ENCODE measurements around the gene TTBK1. TPM values are rescaled to one million over a fixed set of nuclear protein-coding genes. Genes with fewer than 3 reads are reported as not detected.
A peak's percentile ranks its signal among the peaks of the same experiment; 100 is the strongest.

TTBK1 gene
- total RNA-seq, 1 donor from 2014 or later = 0.09 TPM

- Histone ChIP-seq H3K27ac (no peak overlapping the region), H3K4me1 (peaks cover 26% of the 10 kb centered on the region), H3K27me3 (ENCODE audit: low read depth) (peaks cover 32% of the 10 kb centered on the region), H3K4me3 (no peak overlapping the region), H3K9me3 (no peaks in the 10 kb centered on the region), H3K36me3 (no peaks in the 10 kb centered on the region)
- DNase-seq (no peak), ATAC-seq (peak in 1 of 2 donors; percentile 34)
- intact Hi-C loops (cut with DNase I) = no loop called here
- TF ChIP-seq CTCF (IDR thresholded peaks at IDR 0.05) = no peak
Observed at GRCh38 chr6:43271103-43271815, 28.0 kb downstream of the TTBK1 start.

GRCh38 chr6:43271944-43272343, 28.7 kb downstream of the TTBK1 start:
- Histone ChIP-seq H3K36me3 (no peaks in the 10 kb centered on the region), H3K4me1 (peaks cover 29% of the 10 kb centered on the region), H3K9me3 (no peaks in the 10 kb centered on the region), H3K4me3 (no peak overlapping the region), H3K27ac (no peak overlapping the region), H3K27me3 (ENCODE audit: low read depth) (peaks cover 37% of the 10 kb centered on the region)
- intact Hi-C loops (cut with DNase I) = no loop called here
- ATAC-seq = no peak
- TF ChIP-seq CTCF (IDR thresholded peaks at IDR 0.05) = no peak
- no peak for DNase-seq

GRCh38 chr6:43273707-43274106, 30.4 kb downstream of the TTBK1 start:
- Histone ChIP-seq H3K36me3 (no peaks in the 10 kb centered on the region), H3K27ac (no peak overlapping the region), H3K27me3 (ENCODE audit: low read depth) (peaks cover 35% of the 10 kb centered on the region), H3K9me3 (no peaks in the 10 kb centered on the region), H3K4me3 (no peak overlapping the region), H3K4me1 (peaks cover 29% of the 10 kb centered on the region)
- no peak for TF ChIP-seq CTCF (IDR thresholded peaks at IDR 0.05)
- no peak for DNase-seq
- intact Hi-C loops (cut with DNase I) = no loop called here
- ATAC-seq = no peak

GRCh38 chr6:43274127-43274915, 31.0 kb downstream of the TTBK1 start:
- Histone ChIP-seq H3K4me3 (no peak overlapping the region), H3K9me3 (no peaks in the 10 kb centered on the region), H3K27me3 (ENCODE audit: low read depth) (peaks cover 34% of the 10 kb centered on the region), H3K27ac (no peak overlapping the region), H3K36me3 (no peaks in the 10 kb centered on the region), H3K4me1 (peaks cover 24% of the 10 kb centered on the region)
- no peak for TF ChIP-seq CTCF (IDR thresholded peaks at IDR 0.05)
- ATAC-seq = no peak
- intact Hi-C loops (cut with DNase I) = no loop called here
- no peak for DNase-seq

- intact Hi-C loops (cut with DNase I) = no loop called here
- ATAC-seq (peak; percentile 4 to 28), DNase-seq (no peak)
- Histone ChIP-seq H3K36me3 (no peaks in the 10 kb centered on the region), H3K27me3 (ENCODE audit: low read depth) (peaks cover 34% of the 10 kb centered on the region), H3K9me3 (no peaks in the 10 kb centered on the region), H3K27ac (no peak overlapping the region), H3K4me3 (peak overlapping the region; percentile 50), H3K4me1 (peaks cover 19% of the 10 kb centered on the region)
- no peak for TF ChIP-seq CTCF (IDR thresholded peaks at IDR 0.05)
Observed at GRCh38 chr6:43274916-43275597, 31.8 kb downstream of the TTBK1 start.
